Choroid plexus epithelial cell (primary cell): ENCODE data around the gene PAXX.
A peak's percentile ranks its signal among the peaks of the same experiment; 100 is the strongest.

Source experiments
- DNase-seq: peaks from one replicate; pipeline ENCODE4 v3.0.0-alpha.2; 2010; ENCODE audit warnings: low read depth
- H3K4me3 ChIP-seq: 2 replicates; pipeline ENCODE4 v1.5.1; 2011; ENCODE audit warnings: low read depth, mild to moderate bottlenecking, control low read depth, low read length, moderate library complexity
- TF ChIP-seq, protein P1 (sequence below): conservative IDR thresholded peaks from 2 replicates; pipeline ENCODE4 v1.5.1; 2011; ENCODE audit warnings: low read depth, mild to moderate bottlenecking, control low read depth, inconsistent platforms, low read length, moderate library complexity

The PAXX gene

DNA sequence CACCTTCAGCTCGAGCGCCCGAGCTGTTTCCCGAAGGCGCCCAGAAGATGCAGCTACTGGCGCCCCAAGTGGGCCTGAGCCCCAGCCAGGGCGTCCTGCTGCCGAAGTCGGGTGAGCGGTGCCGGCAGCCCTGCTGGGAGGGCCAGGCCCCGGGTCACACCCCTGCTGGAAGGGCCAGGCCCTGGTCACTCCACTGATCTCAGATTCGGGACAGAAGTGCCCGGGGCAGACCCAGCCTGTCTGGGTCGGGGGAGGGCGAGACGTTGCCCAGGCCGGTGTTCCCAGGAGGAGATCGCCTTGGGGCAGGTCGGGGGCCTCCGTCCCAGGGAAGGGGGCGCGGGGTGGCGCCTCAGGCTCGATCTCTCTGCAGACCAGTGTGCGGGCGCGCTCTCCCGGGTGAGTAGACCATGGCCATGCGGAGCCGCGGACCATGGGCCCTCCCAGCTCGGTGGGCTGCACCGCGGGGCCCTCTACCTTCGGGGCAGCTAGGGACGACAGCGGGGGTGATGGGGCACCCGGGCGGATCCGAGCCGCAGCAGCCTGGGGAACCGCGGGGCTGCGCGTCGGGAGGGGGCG, 7.1 kb upstream of the PAXX start:
- no peak overlapping the region for H3K4me3 ChIP-seq
- peak; percentile 37 for DNase-seq
- TF ChIP-seq, protein P1, sequence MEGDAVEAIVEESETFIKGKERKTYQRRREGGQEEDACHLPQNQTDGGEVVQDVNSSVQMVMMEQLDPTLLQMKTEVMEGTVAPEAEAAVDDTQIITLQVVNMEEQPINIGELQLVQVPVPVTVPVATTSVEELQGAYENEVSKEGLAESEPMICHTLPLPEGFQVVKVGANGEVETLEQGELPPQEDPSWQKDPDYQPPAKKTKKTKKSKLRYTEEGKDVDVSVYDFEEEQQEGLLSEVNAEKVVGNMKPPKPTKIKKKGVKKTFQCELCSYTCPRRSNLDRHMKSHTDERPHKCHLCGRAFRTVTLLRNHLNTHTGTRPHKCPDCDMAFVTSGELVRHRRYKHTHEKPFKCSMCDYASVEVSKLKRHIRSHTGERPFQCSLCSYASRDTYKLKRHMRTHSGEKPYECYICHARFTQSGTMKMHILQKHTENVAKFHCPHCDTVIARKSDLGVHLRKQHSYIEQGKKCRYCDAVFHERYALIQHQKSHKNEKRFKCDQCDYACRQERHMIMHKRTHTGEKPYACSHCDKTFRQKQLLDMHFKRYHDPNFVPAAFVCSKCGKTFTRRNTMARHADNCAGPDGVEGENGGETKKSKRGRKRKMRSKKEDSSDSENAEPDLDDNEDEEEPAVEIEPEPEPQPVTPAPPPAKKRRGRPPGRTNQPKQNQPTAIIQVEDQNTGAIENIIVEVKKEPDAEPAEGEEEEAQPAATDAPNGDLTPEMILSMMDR: no peak

DNA sequence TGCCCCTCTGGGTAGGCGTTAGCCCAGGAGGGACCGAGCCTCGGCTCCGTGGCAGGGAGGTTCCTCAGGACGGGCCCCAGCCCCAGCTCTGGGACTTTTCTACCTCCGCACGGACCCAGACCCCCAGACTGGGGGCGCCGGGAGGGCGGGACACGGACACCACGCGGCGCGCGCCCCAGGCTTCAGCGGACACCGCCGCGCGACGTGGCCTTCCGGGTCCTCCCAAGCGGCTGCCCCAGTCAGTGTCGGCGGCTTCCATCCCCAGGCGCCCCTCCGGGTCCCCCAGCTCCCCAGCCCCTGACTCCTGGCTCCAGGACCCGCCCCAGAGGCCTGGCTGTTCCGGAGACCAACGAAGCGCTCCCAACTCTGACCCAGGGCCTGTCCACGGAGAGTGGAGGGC, 6.4 kb upstream of the PAXX start:
- no peak overlapping the region for H3K4me3 ChIP-seq
- no peak for DNase-seq
- TF ChIP-seq, protein P1: no peak

DNA sequence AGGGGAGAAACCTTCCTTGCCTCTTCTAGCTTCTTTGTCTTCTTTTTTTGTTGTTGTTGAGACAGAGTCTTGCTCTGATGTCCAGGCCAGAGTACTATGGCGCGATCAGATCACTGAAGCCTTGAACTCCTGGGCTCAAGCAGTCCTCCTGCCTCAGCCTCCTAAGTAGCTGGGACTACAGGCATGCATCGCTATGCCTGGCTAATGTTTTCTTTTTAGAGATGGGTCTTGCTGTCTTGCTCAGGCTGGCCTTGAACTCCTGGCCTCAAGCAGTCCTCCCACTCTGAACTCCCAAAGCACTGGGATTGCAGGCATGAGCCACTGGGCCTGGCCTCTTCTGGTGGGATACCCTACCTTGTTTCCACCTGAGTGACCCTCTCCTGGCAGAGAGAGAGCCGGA, 3.4 kb upstream of the PAXX start:
- DNase-seq: no peak
- TF ChIP-seq, protein P1: no peak
- H3K4me3 ChIP-seq: no peak overlapping the region

DNA sequence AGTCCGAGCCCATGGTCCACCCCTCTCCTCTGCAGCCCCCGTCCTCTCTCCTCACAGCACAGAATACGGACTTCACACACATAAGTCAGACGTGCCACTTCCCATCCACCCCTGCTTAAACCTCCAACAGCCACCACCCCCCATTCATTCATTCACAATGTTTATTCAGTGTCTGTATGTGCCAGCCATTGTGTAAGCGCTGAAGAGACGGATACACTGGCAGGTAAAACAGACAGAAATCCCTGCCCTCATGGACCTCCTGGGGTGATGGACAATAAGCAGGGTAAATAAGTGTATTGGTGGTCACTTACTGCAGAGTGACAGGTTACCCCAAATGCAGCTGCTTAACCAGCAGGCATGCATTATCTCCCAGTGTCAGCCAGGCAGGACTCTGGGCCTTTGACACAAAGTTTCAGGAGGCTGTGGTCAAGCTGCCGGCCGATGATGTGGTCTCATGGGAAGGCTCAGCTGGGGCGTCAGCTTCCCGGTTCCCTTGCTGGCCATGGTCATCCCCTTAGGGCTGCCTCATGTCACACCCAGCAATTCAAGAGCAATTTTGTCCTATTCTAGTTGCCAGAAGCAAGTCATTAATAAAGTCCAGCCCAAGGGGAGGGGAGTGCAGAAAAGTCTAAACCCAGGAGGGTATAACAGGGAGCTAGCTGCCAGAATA, 1.8 kb upstream of the PAXX start:
- no peak for DNase-seq
- TF ChIP-seq, protein P1: no peak
- no peak overlapping the region for H3K4me3 ChIP-seq

DNA sequence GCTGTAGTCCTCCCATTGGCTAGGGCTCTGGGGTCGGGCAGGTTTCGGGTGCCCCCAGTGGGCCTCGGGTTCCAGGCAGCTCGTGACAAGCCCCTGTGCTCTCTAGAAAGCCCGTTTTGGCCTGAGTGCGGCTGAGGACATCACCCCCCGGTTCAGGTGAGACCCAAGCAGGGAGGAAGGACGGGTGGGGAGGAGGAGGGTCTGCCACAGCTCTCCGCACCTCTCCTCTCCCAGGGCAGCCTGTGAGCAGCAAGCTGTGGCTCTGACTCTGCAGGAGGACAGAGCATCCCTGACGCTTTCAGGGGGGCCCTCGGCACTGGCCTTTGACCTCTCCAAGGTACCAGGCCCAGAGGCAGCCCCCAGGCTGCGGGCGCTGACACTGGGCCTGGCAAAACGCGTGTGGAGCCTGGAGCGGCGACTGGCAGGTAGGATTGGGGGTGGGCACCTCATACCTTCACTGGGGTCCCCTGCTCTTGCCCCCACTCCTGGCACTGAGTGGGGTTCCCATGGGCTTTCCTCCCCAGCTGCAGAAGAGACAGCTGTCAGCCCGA, 672 bp downstream of the PAXX start:
- H3K4me3 ChIP-seq: peak overlapping the region; percentile 76
- TF ChIP-seq, protein P1: no peak
- no peak for DNase-seq

DNA sequence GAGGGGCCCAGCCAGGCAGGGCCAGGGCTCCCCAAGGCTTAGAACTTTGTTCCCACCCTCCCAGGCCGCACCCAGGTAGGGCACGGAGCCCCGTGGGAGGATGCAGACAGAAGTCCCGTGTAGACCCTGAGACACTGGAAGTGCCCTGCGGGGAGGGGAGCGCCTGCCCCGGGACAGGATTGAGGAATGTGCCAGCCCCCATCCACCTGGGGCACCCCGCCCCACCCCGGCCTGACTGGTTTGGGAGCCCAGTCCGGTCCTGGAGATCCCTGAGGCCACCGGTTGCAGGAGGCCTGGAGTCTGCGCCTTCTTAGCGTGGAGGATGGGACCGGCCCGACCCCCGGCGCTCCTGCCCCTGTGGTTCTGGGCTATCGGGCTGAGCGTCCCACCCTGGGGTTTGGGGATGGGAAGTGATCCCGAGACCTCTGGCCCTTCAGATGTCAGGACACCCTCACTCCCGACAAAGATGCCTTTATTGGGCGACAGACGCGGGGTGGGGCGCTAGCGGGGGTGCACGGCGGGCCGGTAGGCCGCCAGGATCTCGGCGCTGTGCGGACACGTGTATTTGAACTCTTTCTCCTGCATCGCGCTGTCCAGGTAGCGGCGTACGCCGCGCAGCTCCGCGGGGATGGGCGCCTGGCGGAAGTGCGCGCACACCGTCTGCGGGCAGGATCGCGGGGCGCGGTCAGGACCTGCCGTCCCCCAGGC, 2.1 kb downstream of the PAXX start:
- DNase-seq: no peak
- TF ChIP-seq, protein P1: no peak
- H3K4me3 ChIP-seq: no peak overlapping the region
